ENCODE data around the gene FAM171A1. TPM values are rescaled to one million over a fixed set of nuclear protein-coding genes. Genes with fewer than 3 reads are reported as not detected.

FAM171A1 gene
- total RNA-seq, 3 donors from 2014 or later = 7.6 to 11.7 (median 9.5) TPM

DNA sequence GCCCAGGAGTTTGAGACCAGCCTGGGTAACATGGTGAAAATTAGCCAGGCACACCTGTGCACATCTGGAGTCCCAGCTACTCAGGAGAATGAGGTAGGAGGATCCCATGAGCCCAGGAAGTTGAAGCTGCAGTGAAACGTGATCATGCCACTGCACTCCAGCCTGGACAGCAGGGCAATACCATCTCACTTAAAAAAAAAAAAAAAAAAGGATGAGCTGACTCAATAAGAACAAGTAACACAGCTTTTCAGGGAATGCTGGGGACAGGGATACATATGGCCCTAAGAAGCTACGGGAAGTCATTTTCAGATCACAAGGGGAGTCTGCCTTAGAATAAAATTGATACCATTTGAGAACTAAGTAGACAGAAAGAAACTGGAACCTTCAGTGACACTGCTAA, 41.7 kb downstream of the FAM171A1 start:
- Histone ChIP-seq H3K4me1 (no peaks in the 10 kb centered on the region), H3K27me3 (no peaks in the 10 kb centered on the region), H3K36me3 (no peaks in the 10 kb centered on the region), H3K9me3 (no peaks in the 10 kb centered on the region), H3K27ac (no peak overlapping the region), H3K4me3 (no peak overlapping the region)
- no peak for DNase-seq (ENCODE audit: low spot score in 2 of 2)
- no peak for TF ChIP-seq POLR2A (IDR thresholded peaks at IDR 0.05)
- TF ChIP-seq, protein P1, sequence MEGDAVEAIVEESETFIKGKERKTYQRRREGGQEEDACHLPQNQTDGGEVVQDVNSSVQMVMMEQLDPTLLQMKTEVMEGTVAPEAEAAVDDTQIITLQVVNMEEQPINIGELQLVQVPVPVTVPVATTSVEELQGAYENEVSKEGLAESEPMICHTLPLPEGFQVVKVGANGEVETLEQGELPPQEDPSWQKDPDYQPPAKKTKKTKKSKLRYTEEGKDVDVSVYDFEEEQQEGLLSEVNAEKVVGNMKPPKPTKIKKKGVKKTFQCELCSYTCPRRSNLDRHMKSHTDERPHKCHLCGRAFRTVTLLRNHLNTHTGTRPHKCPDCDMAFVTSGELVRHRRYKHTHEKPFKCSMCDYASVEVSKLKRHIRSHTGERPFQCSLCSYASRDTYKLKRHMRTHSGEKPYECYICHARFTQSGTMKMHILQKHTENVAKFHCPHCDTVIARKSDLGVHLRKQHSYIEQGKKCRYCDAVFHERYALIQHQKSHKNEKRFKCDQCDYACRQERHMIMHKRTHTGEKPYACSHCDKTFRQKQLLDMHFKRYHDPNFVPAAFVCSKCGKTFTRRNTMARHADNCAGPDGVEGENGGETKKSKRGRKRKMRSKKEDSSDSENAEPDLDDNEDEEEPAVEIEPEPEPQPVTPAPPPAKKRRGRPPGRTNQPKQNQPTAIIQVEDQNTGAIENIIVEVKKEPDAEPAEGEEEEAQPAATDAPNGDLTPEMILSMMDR (IDR thresholded peaks at IDR 0.05) = no peak
- no peak for TF ChIP-seq POLR2AphosphoS5 (IDR thresholded peaks at IDR 0.05)
- intact Hi-C loops (cut with DNase I; ENCODE audit: low total_unique reads) = no loop called here

DNA sequence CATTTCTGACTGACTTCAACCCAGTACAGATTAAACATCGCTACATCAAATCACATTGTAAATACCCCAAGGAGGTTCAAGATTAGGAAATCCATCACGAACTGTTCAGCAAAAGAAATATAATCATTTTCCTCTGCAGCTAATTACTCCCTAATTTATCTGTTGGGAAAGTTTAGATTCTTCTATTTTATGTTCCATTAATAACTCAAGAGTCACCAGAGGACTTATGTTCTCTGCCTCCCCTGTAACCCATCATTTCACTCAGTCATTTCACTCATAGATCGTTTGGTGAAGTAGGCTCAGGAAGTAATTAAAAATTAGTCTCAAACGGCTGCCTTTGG, 45.2 kb downstream of the FAM171A1 start:
- intact Hi-C loops (cut with DNase I; ENCODE audit: low total_unique reads) = no loop called here
- peak overlapping the region in 1 of 3 donors; percentile 27 for H3K4me3 ChIP-seq
- H3K27me3 ChIP-seq = no peaks in the 10 kb centered on the region
- DNase-seq (ENCODE audit: low spot score in 2 of 2) = no peak
- no peaks in the 10 kb centered on the region for H3K36me3 ChIP-seq
- H3K4me1 ChIP-seq = no peaks in the 10 kb centered on the region
- no peaks in the 10 kb centered on the region for H3K9me3 ChIP-seq
- H3K27ac ChIP-seq = peak overlapping the region in 1 of 2 donors; percentile 1
- TF ChIP-seq POLR2AphosphoS5 (IDR thresholded peaks at IDR 0.05) = no peak
- no peak for TF ChIP-seq POLR2A (IDR thresholded peaks at IDR 0.05)
- TF ChIP-seq, protein P1 (IDR thresholded peaks at IDR 0.05) = no peak

DNA sequence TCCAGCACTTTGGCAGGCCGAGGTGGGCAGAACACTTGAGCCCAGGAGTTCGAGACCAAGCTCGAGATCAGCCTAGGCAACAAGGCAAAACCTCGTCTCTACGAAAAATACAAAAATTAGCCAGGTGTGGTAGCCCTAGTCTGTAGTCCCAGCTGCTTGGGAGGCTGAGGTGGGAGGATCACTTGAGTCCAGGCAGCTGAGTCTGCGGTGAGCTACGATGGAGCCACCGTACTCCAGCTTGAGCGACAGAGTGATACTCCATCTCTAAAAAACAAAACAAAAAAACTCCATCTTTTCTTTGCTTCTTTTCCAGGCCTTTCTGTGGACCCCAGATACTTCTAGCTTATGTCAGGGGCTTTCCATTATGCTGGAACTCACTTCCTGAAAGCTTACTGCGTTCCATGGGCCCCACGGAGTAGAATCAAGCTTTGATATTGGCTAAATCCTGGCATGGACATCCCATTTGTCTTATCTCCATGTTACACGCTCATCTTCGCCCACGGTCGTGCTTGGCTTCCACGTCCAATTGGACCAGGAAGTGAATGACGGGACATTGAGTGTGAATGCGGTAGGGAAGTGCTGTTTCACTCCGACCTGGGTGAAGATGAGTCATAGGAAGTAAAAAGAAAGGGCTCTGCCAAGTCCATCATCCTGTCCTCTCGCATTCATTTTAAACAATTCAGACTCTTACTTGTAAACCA, 45.7 kb downstream of the FAM171A1 start:
- Histone ChIP-seq H3K36me3 (no peaks in the 10 kb centered on the region), H3K27ac (peak overlapping the region in 1 of 2 donors; percentile 1), H3K4me1 (no peaks in the 10 kb centered on the region), H3K9me3 (no peaks in the 10 kb centered on the region), H3K27me3 (no peaks in the 10 kb centered on the region), H3K4me3 (peak overlapping the region in 1 of 3 donors; percentile 27)
- TF ChIP-seq, protein P1 (IDR thresholded peaks at IDR 0.05) = no peak
- TF ChIP-seq POLR2A (IDR thresholded peaks at IDR 0.05) (no peak), POLR2AphosphoS5 (IDR thresholded peaks at IDR 0.05) (no peak)
- intact Hi-C loops (cut with DNase I; ENCODE audit: low total_unique reads) = no loop called here
- DNase-seq (ENCODE audit: low spot score in 2 of 2) = no peak

DNA sequence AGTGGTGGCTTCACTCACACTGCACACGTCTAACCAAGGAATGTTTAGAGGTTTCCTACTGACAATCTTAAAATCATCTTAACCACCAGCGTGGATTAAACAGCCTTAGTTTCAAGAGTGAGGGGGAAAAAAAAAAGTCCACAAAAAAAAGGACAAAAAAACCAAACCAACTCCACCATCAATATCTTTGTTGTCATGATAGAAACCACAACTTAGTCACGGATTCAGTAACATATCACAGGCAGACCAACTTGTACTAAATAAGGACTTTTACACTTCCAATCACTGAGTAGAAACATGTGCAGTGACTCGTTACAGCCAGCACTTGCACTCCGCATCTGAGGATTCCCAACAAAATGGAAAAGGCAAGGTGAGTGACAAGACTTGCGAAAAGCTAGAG, 46.5 kb downstream of the FAM171A1 start:
- Histone ChIP-seq H3K4me1 (no peaks in the 10 kb centered on the region), H3K27ac (no peak overlapping the region), H3K9me3 (no peaks in the 10 kb centered on the region), H3K27me3 (no peaks in the 10 kb centered on the region), H3K4me3 (no peak overlapping the region), H3K36me3 (no peaks in the 10 kb centered on the region)
- DNase-seq (ENCODE audit: low spot score in 2 of 2) = no peak
- TF ChIP-seq POLR2AphosphoS5 (IDR thresholded peaks at IDR 0.05) = no peak
- TF ChIP-seq, protein P1 (IDR thresholded peaks at IDR 0.05) = no peak
- no peak for TF ChIP-seq POLR2A (IDR thresholded peaks at IDR 0.05)
- intact Hi-C loops (cut with DNase I; ENCODE audit: low total_unique reads) = no loop called here

DNA sequence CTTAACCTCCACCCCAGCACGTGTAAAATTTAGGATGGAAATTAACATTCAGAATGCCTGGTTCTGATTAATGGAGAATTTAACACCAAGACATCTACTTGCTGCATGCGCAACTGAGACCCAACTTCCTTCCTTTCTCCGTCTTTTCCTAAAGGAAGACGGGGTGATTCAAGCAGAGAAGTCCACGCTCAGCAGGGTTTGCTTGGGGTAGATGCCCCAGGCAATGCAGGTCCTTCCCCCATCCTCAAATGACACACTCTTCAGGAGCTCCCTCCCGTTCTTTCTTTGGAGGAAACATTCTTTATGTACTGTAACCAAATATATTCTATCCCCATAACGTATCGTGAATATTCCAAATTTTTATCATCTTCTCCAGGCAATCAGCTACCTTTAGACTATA, 47.0 kb downstream of the FAM171A1 start:
- Histone ChIP-seq H3K4me3 (no peak overlapping the region), H3K27me3 (no peaks in the 10 kb centered on the region), H3K36me3 (no peaks in the 10 kb centered on the region), H3K27ac (no peak overlapping the region), H3K4me1 (no peaks in the 10 kb centered on the region), H3K9me3 (no peaks in the 10 kb centered on the region)
- intact Hi-C loops (cut with DNase I; ENCODE audit: low total_unique reads) = no loop called here
- TF ChIP-seq POLR2A (IDR thresholded peaks at IDR 0.05) (no peak), POLR2AphosphoS5 (IDR thresholded peaks at IDR 0.05) (no peak)
- TF ChIP-seq, protein P1 (IDR thresholded peaks at IDR 0.05) = no peak
- no peak for DNase-seq (ENCODE audit: low spot score in 2 of 2)
